HG02571 (cell line): ENCODE measurements around the gene PPM1D.
A peak's percentile ranks its signal among the peaks of the same experiment; 100 is the strongest.

ENCODE experiments used
- ATAC-seq: cut with Tn5 transposase; IDR thresholded peaks from one replicate; pipeline ENCODE4 v1.9.1; 2021; ENCODE audit warnings: mild to moderate bottlenecking, moderate library complexity; ENCODE audit not compliant: unreplicated experiment

Gene PPM1D

DNA sequence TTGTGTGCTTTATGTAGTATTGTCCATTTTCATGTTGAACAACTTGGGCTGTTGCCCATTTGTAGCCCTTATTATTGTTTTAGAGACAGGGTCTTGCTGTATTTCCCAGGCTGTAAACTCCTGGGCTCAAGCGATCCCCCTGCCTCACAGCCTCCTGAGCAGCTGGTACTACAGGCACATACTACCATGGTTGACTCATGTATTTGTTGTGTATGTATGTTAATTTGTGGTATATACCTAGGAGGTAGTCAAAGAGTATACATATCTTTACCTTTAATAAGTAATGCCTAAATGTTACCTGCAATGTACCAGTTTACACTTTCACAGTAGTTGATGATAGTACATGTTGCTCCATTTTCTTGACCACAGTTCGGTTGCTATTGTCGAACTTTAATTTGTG is 18.1 kb downstream of the PPM1D start:
- no peak for ATAC-seq

DNA sequence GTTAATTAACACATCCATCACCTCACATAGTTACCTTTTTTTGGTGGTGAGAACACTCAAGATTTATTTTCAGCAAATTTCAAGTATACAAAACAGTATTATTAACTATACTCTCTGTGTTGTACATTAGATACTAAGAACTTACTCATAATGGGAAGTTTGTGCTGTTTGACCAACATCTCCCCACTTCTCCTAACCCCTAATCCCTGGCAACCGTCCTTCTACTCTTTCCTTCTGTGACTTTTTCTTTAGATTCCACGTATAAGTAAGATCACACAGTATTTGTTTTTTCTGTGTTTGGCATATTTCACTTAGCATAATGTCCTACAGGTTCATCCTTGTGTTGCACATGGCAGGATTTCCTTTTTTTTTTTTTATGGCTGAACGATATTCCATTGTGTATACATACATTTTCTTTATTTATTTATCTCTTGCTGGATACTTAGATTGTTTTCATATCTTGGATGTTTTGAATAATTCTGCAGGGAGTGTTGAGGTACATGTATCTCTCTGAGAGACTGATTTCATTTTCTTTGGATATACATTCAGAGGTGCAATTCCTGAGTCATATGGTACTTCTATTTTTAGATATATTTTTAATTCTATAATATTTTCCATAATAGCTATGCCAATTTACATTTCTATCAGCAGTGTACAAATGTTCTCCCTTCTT is 19.0 kb downstream of the PPM1D start:
- ATAC-seq, result no peak

DNA sequence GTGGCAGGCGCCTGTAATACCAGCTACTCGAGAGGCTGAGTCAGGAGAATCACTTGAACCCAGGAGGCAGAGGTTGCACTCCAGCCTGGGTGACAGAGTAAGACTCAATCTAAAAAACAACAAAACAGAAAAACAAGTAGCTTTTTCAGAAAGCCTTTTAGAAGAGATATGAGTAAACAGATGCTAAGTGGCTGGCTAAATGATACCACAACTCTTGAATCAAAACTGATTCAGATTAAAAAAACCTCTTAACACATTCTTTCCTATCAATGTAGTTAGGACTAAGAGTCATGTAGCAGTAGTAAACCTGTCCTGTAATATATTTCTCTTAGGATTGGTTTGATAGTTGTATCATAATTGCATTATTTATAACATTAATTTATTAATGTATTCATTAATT is 23.0 kb downstream of the PPM1D start:
- ATAC-seq, result no peak

DNA sequence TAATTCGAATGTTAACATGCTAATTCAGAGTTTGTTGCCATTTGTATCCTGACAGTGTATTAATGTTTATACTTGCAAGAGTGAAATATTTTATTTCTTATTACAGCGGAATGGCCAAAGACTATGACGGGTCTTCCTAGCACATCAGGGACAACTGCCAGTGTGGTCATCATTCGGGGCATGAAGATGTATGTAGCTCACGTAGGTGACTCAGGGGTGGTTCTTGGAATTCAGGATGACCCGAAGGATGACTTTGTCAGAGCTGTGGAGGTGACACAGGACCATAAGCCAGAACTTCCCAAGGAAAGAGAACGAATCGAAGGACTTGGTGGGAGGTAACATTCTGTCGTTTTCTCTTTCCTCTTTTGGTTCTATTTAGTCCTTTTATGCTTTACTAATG is 23.4 kb downstream of the PPM1D start:
- no peak for ATAC-seq

DNA sequence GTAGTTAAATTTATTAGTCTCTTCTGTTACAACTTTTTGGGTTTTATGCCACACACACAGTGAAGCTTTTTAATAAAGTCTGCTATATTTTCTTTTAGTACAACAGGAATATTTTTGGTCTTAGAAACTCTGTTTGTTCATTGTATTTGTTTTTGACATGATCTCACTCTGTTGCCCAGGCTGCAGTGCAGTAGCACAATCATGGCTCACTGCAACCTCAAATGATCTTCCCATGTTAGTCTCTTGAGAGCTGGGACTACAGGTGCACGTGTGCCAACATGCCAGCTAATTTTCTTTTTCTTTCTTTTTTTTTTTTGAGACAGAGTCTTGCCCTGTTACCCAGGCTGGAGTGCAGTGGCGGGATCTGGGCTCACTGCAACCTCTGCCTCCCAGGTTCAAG is 27.1 kb downstream of the PPM1D start:
- no peak for ATAC-seq

DNA sequence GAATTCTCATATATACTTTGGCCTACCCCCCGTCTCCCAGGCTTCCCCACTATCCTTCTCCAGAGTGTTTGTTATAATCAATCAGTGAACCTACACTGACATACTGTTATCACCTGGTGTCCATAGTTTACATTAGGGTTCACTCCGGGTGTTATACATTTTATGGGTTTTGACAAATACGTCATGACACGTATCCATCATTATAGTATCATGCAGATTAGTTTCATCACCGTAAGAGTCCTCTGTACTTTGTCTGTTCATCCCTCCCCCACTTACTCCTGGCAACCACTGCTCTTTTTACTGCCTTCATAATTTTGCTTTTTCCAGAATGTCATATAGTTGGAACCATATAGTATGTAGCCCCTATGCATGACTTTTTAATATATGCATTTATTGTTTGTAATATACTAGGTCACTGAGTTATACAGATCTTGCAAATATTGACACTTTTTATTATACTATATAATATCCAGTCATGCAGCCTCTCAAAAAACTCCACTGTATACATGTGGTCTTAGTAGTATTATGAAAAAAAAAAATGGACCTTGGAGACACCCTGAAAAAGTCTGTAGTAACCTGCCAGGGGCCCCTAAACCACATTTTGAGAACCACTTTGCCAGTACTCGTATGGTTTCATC is 28.4 kb downstream of the PPM1D start:
- no peak for ATAC-seq

DNA sequence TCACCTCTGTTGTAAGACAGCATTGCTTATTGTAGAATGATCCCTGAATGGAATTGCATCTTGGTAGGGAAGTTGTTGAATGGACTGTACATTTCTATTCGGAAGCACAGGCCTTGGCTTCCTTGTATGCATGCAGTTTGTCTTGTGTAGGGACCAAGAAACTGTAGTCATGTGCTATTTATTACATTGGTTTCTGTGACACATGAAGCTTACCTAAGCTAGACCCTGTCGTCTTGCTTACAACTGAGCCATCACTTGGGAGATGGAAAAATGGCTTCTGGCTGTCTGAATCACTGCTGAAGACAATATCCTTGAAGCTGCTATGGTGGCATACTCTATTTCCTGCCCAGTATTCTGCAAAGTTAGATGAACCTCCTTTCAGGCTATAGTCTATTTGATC is 29.1 kb downstream of the PPM1D start:
- ATAC-seq, result no peak

DNA sequence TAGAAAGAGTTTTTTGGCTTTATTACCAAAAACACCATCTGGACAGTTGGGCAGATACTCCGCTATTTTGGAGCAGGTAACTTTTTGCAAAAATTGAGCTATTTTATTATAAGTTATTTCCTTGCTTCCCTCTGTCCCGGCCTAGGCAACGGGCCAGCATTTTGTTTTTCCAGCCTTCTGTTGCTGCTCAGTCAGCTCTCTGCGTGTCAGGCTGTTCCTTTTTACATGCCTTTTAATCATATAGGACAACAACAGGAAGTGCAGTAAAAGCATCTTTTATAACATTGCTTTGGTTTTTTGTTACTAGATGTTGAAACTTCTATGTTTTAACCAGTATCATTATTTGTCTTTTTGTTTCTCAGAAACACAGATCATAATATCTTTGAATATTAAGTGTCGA is 30.4 kb downstream of the PPM1D start:
- no peak for ATAC-seq

DNA sequence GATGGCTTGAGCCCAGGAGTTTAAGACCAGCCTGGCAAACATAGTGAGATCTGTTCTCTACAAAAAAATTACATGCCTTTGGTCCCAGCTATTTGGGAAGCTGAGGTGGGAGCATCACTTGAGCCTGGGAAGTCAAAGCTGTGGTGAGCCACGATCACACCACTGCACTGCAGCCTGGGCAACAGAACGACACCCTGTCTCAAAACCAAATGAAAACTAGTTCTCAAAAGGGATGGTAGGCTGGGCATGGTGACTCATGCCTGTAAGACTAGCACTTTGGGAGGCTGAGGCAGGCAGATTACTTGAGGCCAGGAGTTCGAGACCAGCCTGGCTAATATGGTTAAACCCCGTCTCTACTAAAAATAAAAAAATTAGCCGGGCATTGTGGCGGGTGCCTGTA is 31.1 kb downstream of the PPM1D start:
- no peak for ATAC-seq

DNA sequence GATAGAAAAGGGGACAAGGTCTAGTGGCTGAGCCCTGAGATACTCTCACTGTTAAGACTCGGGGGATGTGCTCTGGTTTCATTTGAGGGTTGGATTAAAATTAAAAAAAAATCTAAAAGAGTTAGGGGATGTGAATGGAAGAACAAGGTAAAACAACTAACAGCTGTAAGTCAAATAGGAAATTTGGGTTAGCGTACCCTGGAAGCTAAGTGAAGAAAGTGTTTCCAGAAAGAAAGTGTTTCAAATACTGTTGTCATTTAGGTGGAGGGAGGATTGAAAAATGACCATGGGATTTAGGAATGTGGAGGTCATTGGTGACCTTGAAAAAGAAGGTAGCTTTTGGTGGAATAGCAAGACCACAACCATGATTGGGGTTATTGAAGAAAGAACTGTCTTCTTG is 37.7 kb downstream of the PPM1D start:
- ATAC-seq, result no peak

DNA sequence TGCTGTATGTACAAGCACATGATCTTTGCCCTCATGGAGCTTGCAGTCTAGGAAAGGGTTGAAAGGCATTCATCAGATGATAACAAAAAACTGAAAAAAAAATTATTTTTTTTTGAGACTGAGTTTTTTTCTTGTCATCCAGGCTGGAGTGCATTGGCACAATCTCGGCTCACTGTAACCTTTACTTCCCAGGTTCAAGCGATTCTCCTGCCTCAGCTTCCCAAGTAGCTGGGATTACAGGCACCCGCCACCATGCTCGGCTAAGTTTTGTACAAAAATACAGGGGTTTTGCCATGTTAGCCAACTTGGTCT is 39.0 kb downstream of the PPM1D start:
- no peak for ATAC-seq

DNA sequence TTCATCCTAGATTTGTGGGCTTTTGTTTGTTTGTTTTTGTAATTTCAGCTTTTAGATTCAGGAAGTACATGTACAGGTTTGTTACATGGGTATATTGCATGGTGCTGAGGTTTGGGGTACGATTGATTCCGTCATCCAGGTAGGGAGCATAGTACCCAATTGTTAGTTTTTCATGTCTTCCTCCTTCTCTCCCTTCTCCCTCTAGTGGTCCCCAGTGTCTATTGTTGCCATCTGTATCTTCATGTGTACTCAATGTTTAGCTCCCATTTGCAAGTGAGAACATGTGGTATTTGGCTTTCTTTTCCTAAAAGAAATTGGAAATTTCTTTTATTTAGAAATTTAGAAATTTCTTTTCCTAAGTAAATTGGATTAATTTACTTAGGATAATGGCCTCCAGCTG is 40.5 kb downstream of the PPM1D start:
- ATAC-seq, result no peak

DNA sequence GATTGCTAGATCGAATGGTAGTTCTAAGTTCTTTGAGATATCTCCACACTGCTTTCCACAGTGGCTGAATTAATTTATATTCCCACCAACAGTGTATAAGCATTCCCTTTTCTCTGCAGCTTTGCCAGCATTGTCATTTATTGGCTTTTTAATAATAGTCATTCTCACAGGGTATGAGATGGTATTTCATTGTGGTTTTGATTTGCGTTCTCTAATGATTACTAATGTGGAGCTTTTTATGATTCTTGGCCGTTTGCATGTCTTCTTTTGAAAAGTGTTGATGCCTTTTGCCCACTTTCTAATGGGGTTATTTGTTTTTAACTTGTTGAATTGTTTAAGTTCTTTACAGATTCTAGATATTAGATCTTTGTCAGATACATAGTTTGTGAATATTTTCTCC is 41.1 kb downstream of the PPM1D start:
- ATAC-seq, result no peak

DNA sequence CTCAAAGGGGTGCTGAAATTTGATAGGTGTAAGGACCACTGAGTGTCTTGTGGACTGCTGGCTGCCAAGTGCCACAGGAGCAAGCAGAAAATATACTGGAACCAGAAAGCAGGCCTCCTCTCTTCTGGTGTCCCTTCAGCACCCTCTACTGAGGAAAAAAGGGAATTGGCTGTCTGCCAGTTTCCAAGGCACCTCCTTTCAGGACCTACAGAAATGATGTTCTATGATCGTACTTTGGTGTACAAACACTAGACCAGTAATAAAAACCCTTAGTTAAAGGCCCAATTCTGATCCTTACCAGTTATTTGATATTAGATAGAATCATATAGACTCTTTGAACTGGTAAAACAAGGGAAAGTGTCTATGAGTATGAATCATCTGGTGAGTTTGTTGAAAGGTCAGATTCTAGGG is 41.8 kb downstream of the PPM1D start:
- ATAC-seq, result no peak

DNA sequence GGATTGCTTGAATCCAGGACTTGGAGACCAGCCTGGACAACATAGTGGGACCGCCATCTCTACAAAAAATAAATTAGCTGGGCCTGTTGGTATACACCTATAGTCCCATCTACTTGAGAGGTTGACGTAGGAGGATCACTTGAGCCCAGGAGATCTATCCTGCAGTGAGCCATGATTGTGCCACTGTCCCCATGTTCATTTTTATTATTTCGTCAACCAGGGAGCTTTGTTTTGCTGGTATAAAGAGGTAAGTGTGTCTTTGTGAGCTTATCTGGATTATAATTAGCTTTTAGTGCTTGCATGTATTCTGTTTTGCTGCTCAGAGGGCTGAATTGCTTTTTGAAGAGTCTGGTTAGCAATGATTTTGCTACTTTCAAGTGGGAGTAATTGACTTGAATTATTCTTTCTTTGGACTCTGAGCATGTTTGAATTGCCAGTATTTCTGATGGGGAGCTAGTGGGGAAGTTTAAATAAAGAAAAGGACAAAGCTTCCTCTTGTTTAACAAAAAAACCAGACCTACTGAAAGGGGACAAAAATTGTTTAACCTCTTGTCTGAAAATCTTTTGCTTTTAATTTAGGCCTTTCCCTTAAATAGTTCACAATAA is 46.0 kb downstream of the PPM1D start:
- ATAC-seq, result no peak

DNA sequence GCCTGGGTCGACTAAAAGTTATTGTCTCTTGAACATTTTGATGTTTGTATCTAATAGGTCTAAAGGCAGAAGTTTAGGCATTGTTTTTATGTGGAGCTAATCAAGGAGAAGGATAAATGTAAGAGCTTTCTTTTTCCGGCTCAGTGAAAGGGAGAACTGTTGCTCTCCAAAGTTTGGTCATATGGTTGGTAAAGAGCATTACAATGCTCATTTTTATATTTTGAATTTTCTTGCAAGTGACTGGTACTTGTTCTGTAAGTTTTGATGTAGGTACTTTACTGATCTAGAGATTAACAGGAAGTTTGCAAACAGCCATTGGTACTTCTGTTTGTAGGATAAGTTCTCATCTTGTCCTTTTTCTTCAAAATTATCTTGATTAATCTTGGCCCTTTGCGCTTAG is 46.7 kb downstream of the PPM1D start:
- ATAC-seq, result no peak

DNA sequence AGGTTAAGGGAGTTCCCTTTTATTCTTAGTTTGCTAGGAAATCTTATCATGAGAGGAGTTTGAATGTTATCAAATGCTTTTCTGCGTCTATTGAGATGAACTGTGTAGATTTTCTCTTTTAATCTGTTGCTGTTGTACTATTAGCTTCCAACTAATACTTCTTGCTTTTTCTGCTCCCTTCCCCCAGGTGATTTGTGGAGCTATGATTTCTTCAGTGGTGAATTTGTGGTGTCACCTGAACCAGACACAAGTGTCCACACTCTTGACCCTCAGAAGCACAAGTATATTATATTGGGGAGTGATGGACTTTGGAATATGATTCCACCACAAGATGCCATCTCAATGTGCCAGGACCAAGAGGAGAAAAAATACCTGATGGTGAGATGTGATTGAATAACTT is 47.7 kb downstream of the PPM1D start:
- ATAC-seq, result no peak

DNA sequence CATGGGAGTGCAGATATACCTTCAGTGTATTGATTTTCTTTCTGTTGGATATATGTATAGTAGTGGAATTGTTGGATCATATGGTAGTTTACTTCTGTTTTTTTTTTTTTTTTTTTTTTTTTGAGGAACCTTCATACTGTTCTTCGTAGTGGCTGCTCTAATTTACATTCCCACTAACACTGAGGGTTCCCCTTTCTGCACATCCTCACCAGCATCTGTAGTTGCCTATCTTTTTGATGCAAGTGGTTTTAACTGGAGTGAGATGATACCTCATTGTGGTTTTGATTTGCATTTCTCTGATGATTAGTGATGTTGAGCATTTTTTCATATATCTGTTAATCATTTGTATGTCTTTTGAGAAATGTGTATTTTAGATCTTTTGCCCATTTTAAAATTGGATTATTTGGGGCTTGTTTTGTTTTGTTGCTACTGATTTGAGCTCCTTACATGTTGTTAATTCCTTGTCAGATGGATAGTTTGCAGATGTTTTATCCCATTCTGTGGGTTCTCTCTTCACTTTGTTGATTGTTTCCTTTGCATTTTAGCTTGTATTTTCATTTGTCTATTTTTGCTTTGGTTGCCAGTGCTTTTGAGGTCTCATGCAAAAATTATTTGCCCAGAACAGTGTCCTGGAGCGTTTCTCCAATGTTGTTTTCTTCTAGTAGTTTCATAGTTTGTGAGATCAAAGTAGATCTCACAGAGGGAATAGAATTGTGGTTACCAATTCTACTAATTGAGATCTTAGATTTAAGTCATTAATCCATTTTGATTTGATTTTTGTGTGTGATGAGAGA is 52.7 kb downstream of the PPM1D start:
- ATAC-seq, result peak; percentile 90

DNA sequence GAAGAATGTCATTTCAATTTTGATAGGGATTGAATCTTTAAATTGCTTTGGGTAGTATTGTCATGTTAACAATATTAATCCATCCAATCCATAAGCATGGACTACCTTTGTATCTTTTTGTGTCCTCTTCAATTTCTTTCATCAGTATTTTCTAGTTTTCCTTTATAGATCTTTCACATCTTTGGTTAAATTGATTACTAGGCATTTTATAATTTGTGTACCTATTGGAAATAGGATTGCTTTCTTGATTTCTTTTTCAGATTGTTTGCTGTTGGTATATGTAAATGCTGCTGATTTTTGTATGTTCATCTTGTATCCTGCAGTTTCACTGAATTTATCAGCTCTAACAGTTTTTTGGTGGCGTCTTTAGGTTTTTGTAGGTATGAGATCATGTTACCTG is 53.6 kb downstream of the PPM1D start:
- ATAC-seq, result no peak

DNA sequence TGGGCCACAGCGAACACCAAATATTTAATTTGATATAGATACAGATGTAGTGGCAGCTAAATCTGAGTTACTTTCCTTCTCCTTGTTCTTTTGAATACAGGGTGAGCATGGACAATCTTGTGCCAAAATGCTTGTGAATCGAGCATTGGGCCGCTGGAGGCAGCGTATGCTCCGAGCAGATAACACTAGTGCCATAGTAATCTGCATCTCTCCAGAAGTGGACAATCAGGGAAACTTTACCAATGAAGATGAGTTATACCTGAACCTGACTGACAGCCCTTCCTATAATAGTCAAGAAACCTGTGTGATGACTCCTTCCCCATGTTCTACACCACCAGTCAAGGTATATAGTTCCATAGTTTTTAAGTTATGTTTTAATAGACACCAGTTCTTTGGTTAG is 56.5 kb downstream of the PPM1D start:
- no peak for ATAC-seq

DNA sequence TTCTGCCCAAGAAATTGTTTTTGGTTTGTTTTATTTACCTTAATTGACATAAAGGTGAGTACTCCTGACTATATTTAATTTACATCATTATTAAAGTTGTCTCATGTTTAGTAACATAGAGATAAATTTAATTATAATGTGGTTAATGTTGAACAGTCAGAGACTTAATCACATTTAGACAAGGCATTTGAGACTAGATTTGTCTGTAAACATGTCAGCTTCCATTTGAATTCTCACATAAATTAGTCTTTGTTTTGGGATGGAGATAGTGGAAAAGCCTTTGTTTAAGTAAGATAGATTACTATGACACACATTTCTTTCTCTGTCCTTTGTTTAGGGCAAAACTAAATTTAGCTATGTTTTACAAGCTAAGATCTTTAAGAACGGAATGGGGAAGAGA is 59.2 kb downstream of the PPM1D start:
- ATAC-seq, result no peak

DNA sequence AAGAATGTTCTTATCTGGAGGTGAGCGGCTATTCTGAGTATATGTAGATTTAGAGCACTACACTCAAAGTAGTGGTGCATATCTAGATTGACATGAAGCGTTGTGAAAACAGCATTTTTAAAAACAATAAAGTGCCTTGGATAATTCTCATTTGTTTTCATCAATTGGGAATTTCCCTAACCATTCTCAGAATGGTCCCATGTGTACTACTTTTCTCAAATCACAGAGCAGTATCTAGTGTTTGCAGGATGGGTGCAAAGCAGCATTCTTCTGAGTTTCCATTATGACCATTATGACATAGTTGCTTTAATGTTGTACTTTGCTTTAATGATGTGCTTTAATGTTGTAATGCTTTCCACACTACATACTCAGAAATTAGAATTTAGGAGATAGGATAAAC is 61.5 kb downstream of the PPM1D start:
- no peak for ATAC-seq
